HCT116 (cell line): ENCODE results near the gene RFX3. TPM values are rescaled to one million over a fixed set of nuclear protein-coding genes. Genes with fewer than 3 reads are reported as not detected.

Experiments used
- ATAC-seq: fragments of 200-7000 bp; cut with Tn5 transposase; 2 replicates; pipeline ENCODE4 v1.9.1; 2020; ENCODE audit warnings: mild to moderate bottlenecking, moderate library complexity
- BruUV-seq: library from RNA; stranded (reverse); fragments of 400-500 nt; replicated peaks from 2 replicates; lab custom pipeline; 2021; lab: Mats Ljungman, UMichigan
- CTCF ChIA-PET: fragments of 300-600 bp; sonication (Branson Sonifier 250); formaldehyde crosslinking; loops from one replicate; lab custom pipeline; 2021; ENCODE audit warnings: antibody characterized with exemption; lab: Charles Lee
- POLR2A ChIA-PET: fragments of 300-600, 350-600 bp; sonication (Branson Sonifier 250); formaldehyde crosslinking; loops from one replicate; lab custom pipeline; 2021; ENCODE audit warnings: antibody characterized with exemption; lab: Charles Lee
- RAD21 ChIA-PET, 2 experiments: fragments of 300-600 bp; sonication (Branson Sonifier 250); formaldehyde crosslinking; loops; one replicate each; lab custom pipeline; 2023; ENCODE audit warnings: low total read pairs in 2 of 2; ENCODE audit not compliant: uncharacterized antibody in 2 of 2, unreplicated experiment in 2 of 2, low non-redundant PET in 1 of 2; lab: Charles Lee
- DNase-seq: peaks from one replicate; pipeline ENCODE4 v3.0.0-alpha.2; 2010; ENCODE audit warnings: low read depth, low spot score
- H2AFZ ChIP-seq: fragments of 200-600 bp; shearing (Covaris generic), sonication (generic); 2 replicates; pipeline ENCODE4 v1.6.1; 2017; ENCODE audit warnings: low read depth, mixed run types, mixed read lengths, antibody characterized with exemption, low read length; ENCODE audit not compliant: poor library complexity, severe bottlenecking
- H3K27ac ChIP-seq: 2 replicates; pipeline ENCODE4 v1.5.1; 2012; ENCODE audit warnings: low read depth, low read length
- H3K27me3 ChIP-seq: fragments of 200-600 bp; sonication (generic); 2 replicates; pipeline ENCODE4 v1.6.1; 2016; ENCODE audit warnings: mixed run types, low read length, mixed read lengths; ENCODE audit not compliant: insufficient read depth
- H3K36me3 ChIP-seq, 2 experiments: fragments of 200-500 bp in 1 of 2; fragments of 200-600 bp in 1 of 2; sonication (Bioruptor generic) in 1 of 2; sonication (generic) in 1 of 2; 2 replicates each; pipeline versions ENCODE4 v1.5.1 to v1.6.1; 2014 to 2016; ENCODE audit warnings: low read length in 2 of 2, inconsistent platforms in 1 of 2, mixed read lengths in 1 of 2, mixed run types in 1 of 2; ENCODE audit not compliant: insufficient read depth in 2 of 2, control insufficient read depth in 1 of 2
- H3K4me1 ChIP-seq, 2 experiments: fragments of 200-600 bp in 1 of 2; sonication (generic) in 1 of 2; 2 replicates each; pipeline versions ENCODE4 v1.5.1 to v1.6.1; 2012 to 2017; ENCODE audit warnings: low read length in 2 of 2, inconsistent platforms in 1 of 2, mild to moderate bottlenecking in 1 of 2, mixed read lengths in 1 of 2, mixed run types in 1 of 2, moderate library complexity in 1 of 2; ENCODE audit not compliant: insufficient read depth in 2 of 2, control insufficient read depth in 1 of 2
- H3K4me2 ChIP-seq: fragments of 200-600 bp; sonication (generic); 2 replicates; pipeline ENCODE4 v1.6.1; 2017; ENCODE audit warnings: mixed run types, low read length, mixed read lengths
- H3K4me3 ChIP-seq, 2 experiments: fragments of 200-600 bp in 1 of 2; sonication (generic) in 1 of 2; replicated peaks in 1 of 2; 2 replicates each; pipeline ENCODE4 v1.5.1; 2011 to 2016; ENCODE audit warnings: low read length in 2 of 2, control low read depth in 1 of 2, low read depth in 1 of 2, mild to moderate bottlenecking in 1 of 2, mixed read lengths in 1 of 2, mixed run types in 1 of 2
- H3K79me2 ChIP-seq: fragments of 200-600 bp; sonication (generic); 2 replicates; pipeline ENCODE4 v1.6.1; 2017; ENCODE audit warnings: mild to moderate bottlenecking, mixed run types, low read length, moderate library complexity, mixed read lengths; ENCODE audit not compliant: insufficient read depth
- H3K9ac ChIP-seq: fragments of 200-600 bp; sonication (generic); 2 replicates; pipeline ENCODE4 v1.6.1; 2016; ENCODE audit warnings: low read length, mixed read lengths
- H3K9me2 ChIP-seq: fragments of 200-600 bp; sonication (generic), shearing (Covaris generic); 2 replicates; pipeline ENCODE4 v1.6.1; 2017; ENCODE audit warnings: mixed run types, mild to moderate bottlenecking, moderate library complexity; ENCODE audit not compliant: insufficient read depth
- H3K9me3 ChIP-seq, 2 experiments: fragments of 200-500 bp in 1 of 2; fragments of 200-600 bp in 1 of 2; sonication (Bioruptor generic) in 1 of 2; sonication (generic) in 1 of 2; 2 replicates each; pipeline ENCODE4 v1.6.1; 2014 to 2017; ENCODE audit warnings: low read length in 2 of 2, mixed read lengths in 2 of 2, inconsistent platforms in 1 of 2, low read depth in 1 of 2, mild to moderate bottlenecking in 1 of 2, mixed run types in 1 of 2, moderate library complexity in 1 of 2; ENCODE audit not compliant: control insufficient read depth in 1 of 2, insufficient read depth in 1 of 2
- H4K20me1 ChIP-seq: fragments of 200-600 bp; sonication (generic), shearing (Covaris generic); 2 replicates; pipeline ENCODE4 v1.6.1; 2017; ENCODE audit warnings: mixed run types, mild to moderate bottlenecking, moderate library complexity; ENCODE audit not compliant: insufficient read depth
- CBX3 ChIP-seq: IDR thresholded peaks from 2 replicates; pipeline ENCODE4 v1.6.1; 2012; ENCODE audit warnings: low read depth
- CEBPB ChIP-seq: IDR thresholded peaks from 2 replicates; pipeline ENCODE4 v1.6.1; 2012; ENCODE audit warnings: low read depth
- CTCF ChIP-seq, 3 experiments: fragments of 200-600 bp in 1 of 3; sonication (generic) in 1 of 3; IDR thresholded peaks in 2 of 3; conservative IDR thresholded peaks in 1 of 3; 2 replicates each; pipeline ENCODE4 v1.5.1; 2012 to 2017; ENCODE audit warnings: low read depth in 2 of 3, low read length in 2 of 3, antibody characterized with exemption in 1 of 3, borderline replicate concordance in 1 of 3, control low read depth in 1 of 3, mild to moderate bottlenecking in 1 of 3, mixed read lengths in 1 of 3, mixed run types in 1 of 3, moderate library complexity in 1 of 3; ENCODE audit not compliant: insufficient read depth in 1 of 3
- EGR1 ChIP-seq: IDR thresholded peaks from 2 replicates; pipeline ENCODE4 v1.6.1; 2012; ENCODE audit warnings: low read depth
- ELF1 ChIP-seq: IDR thresholded peaks from 2 replicates; pipeline ENCODE4 v1.6.1; 2012; ENCODE audit warnings: low read depth, borderline replicate concordance
- FOSL1 ChIP-seq: IDR thresholded peaks from 2 replicates; pipeline ENCODE4 v1.6.1; 2012; ENCODE audit warnings: low read depth
- JUND ChIP-seq: IDR thresholded peaks from 2 replicates; pipeline ENCODE4 v1.6.1; 2012
- MAX ChIP-seq: IDR thresholded peaks from 2 replicates; pipeline ENCODE4 v1.6.1; 2012
- POLR2AphosphoS5 ChIP-seq: IDR thresholded peaks from 2 replicates; pipeline ENCODE4 v1.6.1; 2011; ENCODE audit warnings: mild to moderate bottlenecking, low read depth, low read length, moderate library complexity
- RAD21 ChIP-seq: IDR thresholded peaks from 2 replicates; pipeline ENCODE4 v1.6.1; 2012; ENCODE audit warnings: low read depth, mild to moderate bottlenecking
- SIN3A ChIP-seq: IDR thresholded peaks from 2 replicates; pipeline ENCODE4 v1.6.1; 2012; ENCODE audit warnings: low read depth
- SP1 ChIP-seq: IDR thresholded peaks from 2 replicates; pipeline ENCODE4 v1.6.1; 2012; ENCODE audit warnings: low read depth
- SRF ChIP-seq: IDR thresholded peaks from 2 replicates; pipeline ENCODE4 v1.6.1; 2012; ENCODE audit warnings: low read depth
- TCF7L2 ChIP-seq: IDR thresholded peaks from 2 replicates; pipeline ENCODE4 v1.7.0; 2011; ENCODE audit warnings: borderline replicate concordance, inconsistent platforms; ENCODE audit not compliant: insufficient read depth, insufficient read length; ENCODE audit errors: extremely low read depth
- YY1 ChIP-seq: IDR thresholded peaks from 2 replicates; pipeline ENCODE4 v1.6.1; 2011; ENCODE audit warnings: low read length, low read depth, moderate library complexity, mild to moderate bottlenecking; ENCODE audit not compliant: insufficient replicate concordance; ENCODE audit errors: extremely low read depth
- ZBTB33 ChIP-seq: IDR thresholded peaks from 2 replicates; pipeline ENCODE4 v1.6.1; 2011; ENCODE audit warnings: mild to moderate bottlenecking, low read length, moderate library complexity; ENCODE audit not compliant: insufficient replicate concordance; ENCODE audit errors: extremely low read depth
- intact Hi-C: fragments of 100-400 bp; cut with micrococcal nuclease; formaldehyde crosslinking; loops from 2 replicates; pipeline ENCODE4 v1.10.0; 2022
- total RNA-seq: library from RNA; stranded (reverse); gene quantifications from one replicate; pipeline ENCODE4 v1.2.1, GENCODE V29; 2021; ENCODE audit not compliant: unreplicated experiment

RFX3 gene
- total RNA-seq, 1 experiment from 2014 or later = 11.8 TPM

- no peak for ATAC-seq
- Histone ChIP-seq H3K79me2 (no peaks in the 10 kb centered on the region), H3K4me1 (no peaks in the 10 kb centered on the region), H3K9me3 (no peaks in the 10 kb centered on the region), H4K20me1 (no peaks in the 10 kb centered on the region)
- POLR2A ChIA-PET = no interaction called here
- CTCF ChIA-PET = no interaction called here
- no peak for TF ChIP-seq FOSL1
- TF ChIP-seq ZBTB33 = no peak
- TF ChIP-seq ELF1 = no peak
- TF ChIP-seq CBX3 = no peak
- TF ChIP-seq SIN3A = no peak
- TF ChIP-seq CEBPB = no peak
- TF ChIP-seq, all 23 proteins: peak for 0
- H3K4me3 ChIP-seq = no peak overlapping the region
- H3K36me3 ChIP-seq = no peaks in the 10 kb centered on the region
- DNase-seq = no peak
- H2AFZ ChIP-seq = no peak overlapping the region
- no peaks in the 10 kb centered on the region for H3K9me2 ChIP-seq
- RAD21 ChIA-PET = no interaction called here
- BruUV-seq = no TSS peak
- peaks cover 45% of the 10 kb centered on the region for H3K27me3 ChIP-seq
- intact Hi-C loops = no loop called here
- no peak overlapping the region for H3K27ac ChIP-seq
- H3K4me2 ChIP-seq = no peak overlapping the region
- no peak overlapping the region for H3K9ac ChIP-seq
These were observed 345.1 kb downstream of the RFX3 start for GRCh38 chr9:3180696-3181048.

GRCh38 chr9:3179711-3180110 is 346.1 kb downstream of the RFX3 start:
- H3K27me3 ChIP-seq = peaks cover 54% of the 10 kb centered on the region
- no peak overlapping the region for H3K27ac ChIP-seq
- H2AFZ ChIP-seq = no peak overlapping the region
- no peak for DNase-seq
- ChIA-PET CTCF (interaction anchor here (1.0 to 1.6 kb wide), 2 partner anchors 61 to 322 kb away, joined by 3 to 5 read pairs; no protein-coding TSS in a partner anchor), RAD21 (no interaction called here), POLR2A (no interaction called here)
- no TSS peak for BruUV-seq
- ATAC-seq = no peak
- H3K9me3 ChIP-seq = no peaks in the 10 kb centered on the region
- no peaks in the 10 kb centered on the region for H3K36me3 ChIP-seq
- intact Hi-C loops = no loop called here
- H3K4me3 ChIP-seq = no peak overlapping the region
- H3K9me2 ChIP-seq = no peaks in the 10 kb centered on the region
- no peaks in the 10 kb centered on the region for H3K4me1 ChIP-seq
- no peak overlapping the region for H3K4me2 ChIP-seq
- H4K20me1 ChIP-seq = no peaks in the 10 kb centered on the region
- H3K9ac ChIP-seq = no peak overlapping the region
- H3K79me2 ChIP-seq = no peaks in the 10 kb centered on the region
- TF ChIP-seq CBX3 (no peak), MAX (no peak), POLR2AphosphoS5 (no peak), YY1 (no peak), FOSL1 (no peak), CEBPB (no peak), CTCF (IDR thresholded peaks at IDR 0.05 in 2 of 3, conservative IDR thresholded peaks at IDR 0.05 in 1 of 3; ENCODE audit: borderline replicate concordance in 1 of 3, insufficient read depth in 1 of 3, low read depth in 2 of 3, low read length in 2 of 3) (no peak), JUND (no peak), SP1 (no peak), EGR1 (no peak), SRF (no peak), TCF7L2 (no peak), SIN3A (no peak), RAD21 (no peak)
